ENCODE results near the gene UTP14A. TPM values are rescaled to one million over a fixed set of nuclear protein-coding genes. Genes with fewer than 3 reads are reported as not detected.
"Not testable (repeated sequence)": the region's sequence is repeated elsewhere in the genome, so short reads cannot be mapped to it uniquely, and the experiment has no call there.

The UTP14A gene
- 10 to 100 TPM in 2 of 4 donors, 1 to 10 TPM in 2; 4.7 to 18.5 (median 11.0) TPM for polyA plus RNA-seq
- long read RNA-seq, donor 1, transcript UTP14A-201 (15 exons, 2,488 nt): major isoform, 8 of 47 reads
- long read RNA-seq, donor 1, partial matches to known transcripts: 39 of 47 reads
- long read RNA-seq, donor 1, other reads (novel, unspliced or antisense): 0 of 47 reads
- long read RNA-seq, donor 2, partial matches to known transcripts: 0 of 1 reads
- long read RNA-seq, donor 2, other reads (novel, unspliced or antisense): 0 of 1 reads
- long read RNA-seq, donor 3, partial matches to known transcripts: 16 of 16 reads
- long read RNA-seq, donor 3, other reads (novel, unspliced or antisense): 0 of 16 reads
- long read RNA-seq, donor 4: 0 reads
- long read RNA-seq, donor 5, partial matches to known transcripts: 0 of 1 reads
- long read RNA-seq, donor 5, other reads (novel, unspliced or antisense): 0 of 1 reads
- long read RNA-seq, donor 6, partial matches to known transcripts: 13 of 15 reads
- long read RNA-seq, donor 6, other reads (novel, unspliced or antisense): 0 of 15 reads
- long read RNA-seq, donor 7, partial matches to known transcripts: 5 of 8 reads
- long read RNA-seq, donor 7, other reads (novel, unspliced or antisense): 0 of 8 reads
- long read RNA-seq, donor 8: 0 reads
- long read RNA-seq, donor 9: 0 reads
- long read RNA-seq, donor 10, partial matches to known transcripts: 8 of 10 reads
- long read RNA-seq, donor 10, other reads (novel, unspliced or antisense): 0 of 10 reads

GRCh38 chrX:129905787-129906580, at the start of gene UTP14A:
Gene UTP14A (plus strand): TSS chrX:129906164. CDS start chrX:129906211, 47 bp downstream.
- WGBS, 3 donors: 1 to 39% (median 19%) methylated on average over 34 to 53 of the region's 53 CpGs
- peak; percentile 93 for DNase-seq
- H3K36me3 ChIP-seq (ENCODE audit: control insufficient read depth in 3 of 3, insufficient read depth in 2 of 3, low read depth in 1 of 3, low read length in 3 of 3): peaks cover 0 to 3% (median 0%) of the 10 kb centered on the region in 3 donors
- no peak for FAIRE-seq
- H3K4me1 ChIP-seq (ENCODE audit: control insufficient read depth in 3 of 3, insufficient read depth in 2 of 3, low read depth in 1 of 3, low read length in 2 of 3): peaks cover 0 to 4% (median 0%) of the 10 kb centered on the region in 3 donors
- peak within 1 kb of the TSS; percentile 52 to 87 (median 69) for H3K27ac ChIP-seq (ENCODE audit: low read depth in 1 of 3, low read length in 2 of 3)
- H3K9me3 ChIP-seq (ENCODE audit: control insufficient read depth in 2 of 2, insufficient read depth in 1 of 2, low read depth in 1 of 2, low read length in 1 of 2): no peaks in the 10 kb centered on the region
- H3K4me3 ChIP-seq (ENCODE audit: low read depth in 1 of 3, low read length in 3 of 3): peak within 1 kb of the TSS; percentile 66 to 89 (median 70)
- H3K27me3 ChIP-seq (ENCODE audit: control insufficient read depth in 3 of 3, insufficient read depth in 3 of 3, low read length in 3 of 3): no peaks in the 10 kb centered on the region

GRCh38 chrX:129859134-129859533, 46.8 kb upstream of the UTP14A start:
- WGBS, 3 donors: 54 to 61% (median 56%) methylated on average over 5 to 6 of the region's 6 CpGs
- FAIRE-seq; H3K27me3 ChIP-seq (ENCODE audit: control insufficient read depth in 3 of 3, insufficient read depth in 3 of 3, low read length in 3 of 3); H3K9me3 ChIP-seq (ENCODE audit: control insufficient read depth in 2 of 2, insufficient read depth in 1 of 2, low read depth in 1 of 2, low read length in 1 of 2); H3K4me1 ChIP-seq (ENCODE audit: control insufficient read depth in 3 of 3, insufficient read depth in 2 of 3, low read depth in 1 of 3, low read length in 2 of 3); H3K36me3 ChIP-seq (ENCODE audit: control insufficient read depth in 3 of 3, insufficient read depth in 2 of 3, low read depth in 1 of 3, low read length in 3 of 3); H3K27ac ChIP-seq (ENCODE audit: low read depth in 1 of 3, low read length in 2 of 3); H3K4me3 ChIP-seq (ENCODE audit: low read depth in 1 of 3, low read length in 3 of 3); DNase-seq: not testable (repeated sequence)

- H3K9me3 ChIP-seq (ENCODE audit: control insufficient read depth in 2 of 2, insufficient read depth in 1 of 2, low read depth in 1 of 2, low read length in 1 of 2); H3K27ac ChIP-seq (ENCODE audit: low read depth in 1 of 3, low read length in 2 of 3); H3K4me1 ChIP-seq (ENCODE audit: control insufficient read depth in 3 of 3, insufficient read depth in 2 of 3, low read depth in 1 of 3, low read length in 2 of 3); H3K4me3 ChIP-seq (ENCODE audit: low read depth in 1 of 3, low read length in 3 of 3); H3K27me3 ChIP-seq (ENCODE audit: control insufficient read depth in 3 of 3, insufficient read depth in 3 of 3, low read length in 3 of 3); DNase-seq; FAIRE-seq; H3K36me3 ChIP-seq (ENCODE audit: control insufficient read depth in 3 of 3, insufficient read depth in 2 of 3, low read depth in 1 of 3, low read length in 3 of 3): not testable (repeated sequence)
- WGBS, 3 donors: 56 to 72% (median 71%) methylated on average over 3 of the region's 3 CpGs
Measured at GRCh38 chrX:129866321-129866720, 39.6 kb upstream of the UTP14A start.

GRCh38 chrX:129872524-129872923, 33.4 kb upstream of the UTP14A start:
- H3K36me3 ChIP-seq (ENCODE audit: control insufficient read depth in 3 of 3, insufficient read depth in 2 of 3, low read depth in 1 of 3, low read length in 3 of 3): no peaks in the 10 kb centered on the region

GRCh38 chrX:129875669-129876068, 30.3 kb upstream of the UTP14A start:
- H3K36me3 ChIP-seq (ENCODE audit: control insufficient read depth in 3 of 3, insufficient read depth in 2 of 3, low read depth in 1 of 3, low read length in 3 of 3): no peaks in the 10 kb centered on the region

More at GRCh38 chrX:129872524-129872923, 33.4 kb upstream of the UTP14A start:
- DNase-seq (no peak), FAIRE-seq (no peak)
- H3K9me3 ChIP-seq (ENCODE audit: control insufficient read depth in 2 of 2, insufficient read depth in 1 of 2, low read depth in 1 of 2, low read length in 1 of 2): no peaks in the 10 kb centered on the region
- H3K4me1 ChIP-seq (ENCODE audit: control insufficient read depth in 3 of 3, insufficient read depth in 2 of 3, low read depth in 1 of 3, low read length in 2 of 3): no peaks in the 10 kb centered on the region
- WGBS, 3 donors: 75 to 80% (median 78%) methylated on average over 2 of the region's 2 CpGs
- no peak overlapping the region for H3K4me3 ChIP-seq (ENCODE audit: low read depth in 1 of 3, low read length in 3 of 3)
- no peaks in the 10 kb centered on the region for H3K27me3 ChIP-seq (ENCODE audit: control insufficient read depth in 3 of 3, insufficient read depth in 3 of 3, low read length in 3 of 3)
- H3K27ac ChIP-seq (ENCODE audit: low read depth in 1 of 3, low read length in 2 of 3): no peak overlapping the region

GRCh38 chrX:129876771-129877305, 29.1 kb upstream of the UTP14A start:
- no peaks in the 10 kb centered on the region for H3K27me3 ChIP-seq (ENCODE audit: control insufficient read depth in 3 of 3, insufficient read depth in 3 of 3, low read length in 3 of 3)
- no peaks in the 10 kb centered on the region for H3K9me3 ChIP-seq (ENCODE audit: control insufficient read depth in 2 of 2, insufficient read depth in 1 of 2, low read depth in 1 of 2, low read length in 1 of 2)
- DNase-seq: no peak
- no peaks in the 10 kb centered on the region for H3K36me3 ChIP-seq (ENCODE audit: control insufficient read depth in 3 of 3, insufficient read depth in 2 of 3, low read depth in 1 of 3, low read length in 3 of 3)
- no peak for FAIRE-seq
- WGBS, 3 donors: 41 to 50% (median 45%) methylated on average over 4 of the region's 4 CpGs
- H3K27ac ChIP-seq (ENCODE audit: low read depth in 1 of 3, low read length in 2 of 3): no peak overlapping the region
- no peaks in the 10 kb centered on the region for H3K4me1 ChIP-seq (ENCODE audit: control insufficient read depth in 3 of 3, insufficient read depth in 2 of 3, low read depth in 1 of 3, low read length in 2 of 3)
- no peak overlapping the region for H3K4me3 ChIP-seq (ENCODE audit: low read depth in 1 of 3, low read length in 3 of 3)

More at GRCh38 chrX:129875669-129876068, 30.3 kb upstream of the UTP14A start:
- no peaks in the 10 kb centered on the region for H3K9me3 ChIP-seq (ENCODE audit: control insufficient read depth in 2 of 2, insufficient read depth in 1 of 2, low read depth in 1 of 2, low read length in 1 of 2)
- WGBS, 3 donors: 23 to 42% (median 36%) methylated on average over 3 of the region's 3 CpGs
- no peaks in the 10 kb centered on the region for H3K27me3 ChIP-seq (ENCODE audit: control insufficient read depth in 3 of 3, insufficient read depth in 3 of 3, low read length in 3 of 3)
- H3K27ac ChIP-seq (ENCODE audit: low read depth in 1 of 3, low read length in 2 of 3): no peak overlapping the region
- no peaks in the 10 kb centered on the region for H3K4me1 ChIP-seq (ENCODE audit: control insufficient read depth in 3 of 3, insufficient read depth in 2 of 3, low read depth in 1 of 3, low read length in 2 of 3)
- DNase-seq (no peak), FAIRE-seq (no peak)
- H3K4me3 ChIP-seq (ENCODE audit: low read depth in 1 of 3, low read length in 3 of 3): no peak overlapping the region

- Histone ChIP-seq H3K4me1 (ENCODE audit: control insufficient read depth in 3 of 3, insufficient read depth in 2 of 3, low read depth in 1 of 3, low read length in 2 of 3) (no peaks in the 10 kb centered on the region), H3K27ac (ENCODE audit: low read depth in 1 of 3, low read length in 2 of 3) (no peak overlapping the region), H3K9me3 (ENCODE audit: control insufficient read depth in 2 of 2, insufficient read depth in 1 of 2, low read depth in 1 of 2, low read length in 1 of 2) (no peaks in the 10 kb centered on the region), H3K4me3 (ENCODE audit: low read depth in 1 of 3, low read length in 3 of 3) (no peak overlapping the region), H3K27me3 (ENCODE audit: control insufficient read depth in 3 of 3, insufficient read depth in 3 of 3, low read length in 3 of 3) (no peaks in the 10 kb centered on the region), H3K36me3 (ENCODE audit: control insufficient read depth in 3 of 3, insufficient read depth in 2 of 3, low read depth in 1 of 3, low read length in 3 of 3) (no peaks in the 10 kb centered on the region)
- no peak for FAIRE-seq
- no peak for DNase-seq
- WGBS, 3 donors: 90 to 95% (median 92%) methylated on average over 5 of the region's 5 CpGs
Measured at GRCh38 chrX:129877401-129877800, 28.6 kb upstream of the UTP14A start.

- Histone ChIP-seq H3K27me3 (ENCODE audit: control insufficient read depth in 3 of 3, insufficient read depth in 3 of 3, low read length in 3 of 3) (no peaks in the 10 kb centered on the region), H3K4me1 (ENCODE audit: control insufficient read depth in 3 of 3, insufficient read depth in 2 of 3, low read depth in 1 of 3, low read length in 2 of 3) (no peaks in the 10 kb centered on the region), H3K27ac (ENCODE audit: low read depth in 1 of 3, low read length in 2 of 3) (no peak overlapping the region), H3K9me3 (ENCODE audit: control insufficient read depth in 2 of 2, insufficient read depth in 1 of 2, low read depth in 1 of 2, low read length in 1 of 2) (no peaks in the 10 kb centered on the region), H3K4me3 (ENCODE audit: low read depth in 1 of 3, low read length in 3 of 3) (no peak overlapping the region), H3K36me3 (ENCODE audit: control insufficient read depth in 3 of 3, insufficient read depth in 2 of 3, low read depth in 1 of 3, low read length in 3 of 3) (no peaks in the 10 kb centered on the region)
- WGBS, 3 donors: 87 to 89% (median 87%) methylated on average over 6 of the region's 6 CpGs
- FAIRE-seq (no peak), DNase-seq (no peak)
Measured at GRCh38 chrX:129900054-129900453, 5.9 kb upstream of the UTP14A start.

Data from small intestine (tissue), 16 donors.